ENCODE data around the gene SLC29A3. TPM values are rescaled to one million over a fixed set of nuclear protein-coding genes. Genes with fewer than 3 reads are reported as not detected.

SLC29A3 gene
- total RNA-seq, 3 donors from 2014 or later (not counting 1 experiment from before 2014, with no cell fraction given), result 4.0 to 6.6 (median 5.3) TPM

DNA sequence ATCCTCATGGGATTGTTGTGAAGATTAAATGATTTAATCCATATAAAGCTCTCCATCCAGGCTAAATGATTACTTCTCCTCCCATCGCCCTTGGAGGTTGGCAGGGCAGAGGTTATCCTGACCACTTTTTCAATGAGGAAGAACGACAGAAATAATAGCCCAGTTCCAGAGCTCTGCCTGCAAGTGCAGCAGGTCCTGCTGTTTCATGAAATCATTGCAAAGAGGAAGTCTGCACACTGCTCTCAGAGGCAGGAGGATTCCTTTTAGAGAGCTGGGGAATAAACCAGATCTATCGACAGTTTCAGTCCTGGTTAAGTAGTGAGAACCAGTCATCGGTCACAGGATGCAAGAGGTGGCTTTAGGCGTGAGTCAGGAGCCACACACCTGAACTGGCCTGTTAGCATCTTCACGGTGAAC, 52.7 kb downstream of the SLC29A3 start:
- DNase-seq (no peak), ATAC-seq (no peak)
- H3K27me3 ChIP-seq (ENCODE audit: control insufficient read depth, insufficient read depth, low read length), result no peaks in the 10 kb centered on the region
- 12% methylated on average over 6 of the region's 6 CpGs for WGBS (ENCODE audit: insufficient coverage)
- H3K4me3 ChIP-seq (ENCODE audit: low read length), result no peak overlapping the region
- no peaks in the 10 kb centered on the region for H3K9me3 ChIP-seq (ENCODE audit: control insufficient read depth, insufficient read depth, low read length)
- Mint-ChIP-seq H3K36me3 (no peaks in the 10 kb centered on the region), H3K27me3 (ENCODE audit: low read depth in 2 of 2) (peaks cover 2 to 8% of the 10 kb centered on the region in 2 donors), H3K27ac (no peak overlapping the region), H3K4me3 (no peak overlapping the region), H3K4me1 (no peaks in the 10 kb centered on the region), H3K9me3 (no peaks in the 10 kb centered on the region)
- peaks cover 21% of the 10 kb centered on the region for H3K4me1 ChIP-seq (ENCODE audit: control insufficient read depth, insufficient read depth, low read length)
- H3K27ac ChIP-seq (ENCODE audit: low read length), result peak overlapping the region; percentile 3
- H3K36me3 ChIP-seq (ENCODE audit: control insufficient read depth, insufficient read depth, low read length), result no peaks in the 10 kb centered on the region
- TF ChIP-seq, protein P1, sequence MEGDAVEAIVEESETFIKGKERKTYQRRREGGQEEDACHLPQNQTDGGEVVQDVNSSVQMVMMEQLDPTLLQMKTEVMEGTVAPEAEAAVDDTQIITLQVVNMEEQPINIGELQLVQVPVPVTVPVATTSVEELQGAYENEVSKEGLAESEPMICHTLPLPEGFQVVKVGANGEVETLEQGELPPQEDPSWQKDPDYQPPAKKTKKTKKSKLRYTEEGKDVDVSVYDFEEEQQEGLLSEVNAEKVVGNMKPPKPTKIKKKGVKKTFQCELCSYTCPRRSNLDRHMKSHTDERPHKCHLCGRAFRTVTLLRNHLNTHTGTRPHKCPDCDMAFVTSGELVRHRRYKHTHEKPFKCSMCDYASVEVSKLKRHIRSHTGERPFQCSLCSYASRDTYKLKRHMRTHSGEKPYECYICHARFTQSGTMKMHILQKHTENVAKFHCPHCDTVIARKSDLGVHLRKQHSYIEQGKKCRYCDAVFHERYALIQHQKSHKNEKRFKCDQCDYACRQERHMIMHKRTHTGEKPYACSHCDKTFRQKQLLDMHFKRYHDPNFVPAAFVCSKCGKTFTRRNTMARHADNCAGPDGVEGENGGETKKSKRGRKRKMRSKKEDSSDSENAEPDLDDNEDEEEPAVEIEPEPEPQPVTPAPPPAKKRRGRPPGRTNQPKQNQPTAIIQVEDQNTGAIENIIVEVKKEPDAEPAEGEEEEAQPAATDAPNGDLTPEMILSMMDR (IDR thresholded peaks at IDR 0.05), result no peak
- intact Hi-C loops (cut with micrococcal nuclease), result no loop called here

GRCh38 chr10:71372882-71373495, 53.9 kb downstream of the SLC29A3 start:
- Histone ChIP-seq H3K36me3 (ENCODE audit: control insufficient read depth, insufficient read depth, low read length) (no peaks in the 10 kb centered on the region), H3K27ac (ENCODE audit: low read length) (peak overlapping the region; percentile 42), H3K27me3 (ENCODE audit: control insufficient read depth, insufficient read depth, low read length) (no peaks in the 10 kb centered on the region), H3K9me3 (ENCODE audit: control insufficient read depth, insufficient read depth, low read length) (no peaks in the 10 kb centered on the region), H3K4me3 (ENCODE audit: low read length) (no peak overlapping the region), H3K4me1 (ENCODE audit: control insufficient read depth, insufficient read depth, low read length) (peaks cover 29% of the 10 kb centered on the region)
- Mint-ChIP-seq H3K27ac (no peak overlapping the region), H3K27me3 (ENCODE audit: low read depth in 2 of 2) (peaks cover 2 to 8% of the 10 kb centered on the region in 2 donors), H3K4me1 (peaks cover 6% of the 10 kb centered on the region in 2 donors), H3K4me3 (no peak overlapping the region), H3K36me3 (no peaks in the 10 kb centered on the region), H3K9me3 (no peaks in the 10 kb centered on the region)
- DNase-seq, result no peak
- no peak for ATAC-seq
- 69% methylated on average over 9 of the region's 10 CpGs for WGBS (ENCODE audit: insufficient coverage)
- TF ChIP-seq, protein P1 (IDR thresholded peaks at IDR 0.05), result no peak
- intact Hi-C loops (cut with micrococcal nuclease), result no loop called here

GRCh38 chr10:71374481-71375233, 55.6 kb downstream of the SLC29A3 start:
- Mint-ChIP-seq H3K4me1 (peaks cover 6% of the 10 kb centered on the region in 2 donors), H3K27me3 (ENCODE audit: low read depth in 2 of 2) (peaks cover 2 to 8% of the 10 kb centered on the region in 2 donors), H3K4me3 (peak overlapping the region; percentile 55), H3K36me3 (no peaks in the 10 kb centered on the region), H3K9me3 (no peaks in the 10 kb centered on the region), H3K27ac (no peak overlapping the region)
- Histone ChIP-seq H3K27ac (ENCODE audit: low read length) (no peak overlapping the region), H3K4me3 (ENCODE audit: low read length) (no peak overlapping the region), H3K9me3 (ENCODE audit: control insufficient read depth, insufficient read depth, low read length) (no peaks in the 10 kb centered on the region), H3K4me1 (ENCODE audit: control insufficient read depth, insufficient read depth, low read length) (peaks cover 37% of the 10 kb centered on the region), H3K27me3 (ENCODE audit: control insufficient read depth, insufficient read depth, low read length) (no peaks in the 10 kb centered on the region), H3K36me3 (ENCODE audit: control insufficient read depth, insufficient read depth, low read length) (no peaks in the 10 kb centered on the region)
- TF ChIP-seq, protein P1 (IDR thresholded peaks at IDR 0.05), result no peak
- intact Hi-C loops (cut with micrococcal nuclease), result no loop called here
- no peak for ATAC-seq
- no peak for DNase-seq
- 92% methylated on average over 11 of the region's 11 CpGs for WGBS (ENCODE audit: insufficient coverage)

Measured in natural killer cell (primary cell).